Activated T-cell treated with anti-CD3 and anti-CD28 coated beads, Interleukin-2, amount 50 U/mL, for 24 hours (primary cell): Measurements from ENCODE around the gene RAX.

Experiments
- DNase-seq: peaks from one replicate; pipeline ENCODE4 v3.0.0-alpha.2; 2020
- H3K27ac Mint-ChIP-seq: 2 replicates; pipeline ENCODE4 v1.8.0; 2020; ENCODE audit warnings: mild to moderate bottlenecking, mixed read lengths
- H3K27me3 Mint-ChIP-seq: 2 replicates; pipeline ENCODE4 v1.8.0; 2020; ENCODE audit warnings: mixed read lengths
- H3K36me3 Mint-ChIP-seq: 2 replicates; pipeline ENCODE4 v1.8.0; 2020; ENCODE audit warnings: low read depth, mixed read lengths
- H3K4me1 Mint-ChIP-seq: 2 replicates; pipeline ENCODE4 v1.8.0; 2020; ENCODE audit warnings: low read depth, mixed read lengths
- H3K4me3 Mint-ChIP-seq: 2 replicates; pipeline ENCODE4 v1.8.0; 2020; ENCODE audit warnings: mild to moderate bottlenecking, moderate library complexity, mixed read lengths
- H3K9me3 Mint-ChIP-seq: 2 replicates; pipeline ENCODE4 v1.8.0; 2020; ENCODE audit warnings: mixed read lengths

Gene RAX

GRCh38 chr18:59218018-59218417 is 55.2 kb downstream of the RAX start:
- Mint-ChIP-seq H3K4me3 (no peak overlapping the region), H3K27ac (no peak overlapping the region), H3K4me1 (peaks cover 11% of the 10 kb centered on the region), H3K27me3 (peaks cover 81% of the 10 kb centered on the region), H3K36me3 (no peaks in the 10 kb centered on the region), H3K9me3 (no peaks in the 10 kb centered on the region)
- DNase-seq = no peak
